ENCODE results near the gene SH2D3C. TPM values are rescaled to one million over a fixed set of nuclear protein-coding genes. Genes with fewer than 3 reads are reported as not detected.

The SH2D3C gene
- total RNA-seq, 1 donor: 79.7 TPM

DNA sequence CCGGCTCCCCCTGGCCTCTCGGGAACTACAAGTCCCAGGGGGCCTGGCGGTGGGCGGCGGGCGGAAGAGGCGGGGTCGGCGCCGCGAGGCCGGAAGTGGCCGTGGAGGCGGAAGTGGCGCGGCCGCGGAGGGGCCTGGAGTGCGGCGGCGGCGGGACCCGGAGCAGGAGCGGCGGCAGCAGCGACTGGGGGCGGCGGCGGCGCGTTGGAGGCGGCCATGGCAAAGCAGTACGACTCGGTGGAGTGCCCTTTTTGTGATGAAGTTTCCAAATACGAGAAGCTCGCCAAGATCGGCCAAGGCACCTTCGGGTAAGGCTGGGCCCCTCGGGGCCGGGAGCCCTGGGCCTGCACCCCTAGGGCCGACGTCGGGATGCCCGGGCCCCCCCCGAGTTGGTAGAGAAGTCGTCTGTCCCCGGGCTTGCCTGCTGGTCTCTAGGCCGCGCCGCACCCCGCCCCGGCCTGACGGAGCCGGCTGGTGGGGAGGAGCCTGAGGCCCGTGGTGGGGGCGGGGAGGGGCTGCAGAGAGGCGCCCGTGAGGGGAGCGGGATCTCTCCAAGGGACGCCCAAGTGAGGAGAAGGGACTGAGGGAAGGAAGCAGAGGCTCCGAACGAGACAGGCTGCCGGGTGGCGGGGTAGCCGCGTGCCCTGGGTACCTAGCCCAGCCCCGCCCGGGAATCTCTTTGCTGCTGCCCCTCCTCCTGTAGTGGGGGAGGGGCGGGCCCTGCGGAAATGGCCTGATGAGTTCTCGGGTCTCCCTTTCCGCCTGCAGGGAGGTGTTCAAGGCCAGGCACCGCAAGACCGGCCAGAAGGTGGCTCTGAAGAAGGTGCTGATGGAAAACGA is 7.7 kb upstream of the SH2D3C start, which contains the start of gene CDK9:
CDK9 (plus strand) TSS at position 102 of the 840 bp plus-strand sequence; CDS start at position 217, 115 bp downstream.
- DNase-seq (ENCODE audit: low read depth in 2 of 3, low spot score in 2 of 3): peak; percentile 80 to 92 (median 89)

DNA sequence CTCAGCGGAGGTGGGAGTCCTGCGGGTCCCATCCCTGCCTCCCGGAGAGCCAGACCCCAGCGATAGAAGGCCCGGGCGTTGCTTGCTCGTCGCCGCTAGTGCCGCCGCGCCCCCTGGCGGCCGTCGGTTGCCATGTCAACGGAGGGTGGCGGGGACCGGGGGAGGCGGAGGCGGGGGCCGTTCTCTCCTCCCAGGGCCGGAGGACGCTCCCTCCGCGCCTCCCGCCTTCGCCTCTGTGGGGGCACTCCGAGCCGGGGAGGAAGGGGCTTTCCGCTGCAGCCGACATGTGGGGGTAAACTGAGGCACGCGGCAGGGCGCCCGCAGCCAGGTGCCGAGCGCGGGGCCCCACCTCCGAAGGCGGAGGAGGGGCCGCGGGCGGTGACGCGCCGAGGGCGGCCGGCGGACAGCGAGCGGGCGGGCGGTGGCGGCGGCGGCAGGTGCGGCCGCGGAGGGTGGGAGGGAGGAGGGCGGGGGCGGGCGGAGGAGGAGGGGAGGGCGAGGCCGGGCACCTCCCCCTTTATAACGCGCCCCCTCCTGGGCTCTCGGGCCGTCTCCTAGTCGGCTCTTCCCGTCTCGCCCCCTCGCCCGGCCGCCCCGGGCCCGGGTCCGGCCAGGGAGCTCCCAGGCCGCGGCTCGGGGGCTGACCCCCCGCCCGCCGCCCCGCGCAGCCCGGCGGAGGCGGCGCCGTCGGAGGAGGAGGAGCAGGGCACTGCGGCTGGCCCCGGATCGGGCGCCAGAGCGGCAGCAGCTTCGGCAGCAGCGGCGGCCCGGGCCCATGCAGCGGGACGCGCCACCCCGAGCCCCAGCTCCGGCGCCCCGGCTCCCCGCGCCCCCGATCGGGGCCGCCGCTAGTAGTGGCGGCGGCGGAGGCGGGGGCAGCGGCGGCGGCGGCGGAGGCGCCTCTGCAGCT is 6.8 kb upstream of the SH2D3C start:
- DNase-seq (ENCODE audit: low read depth in 2 of 3, low spot score in 2 of 3): peak; percentile 90 to 92 (median 92)

DNA sequence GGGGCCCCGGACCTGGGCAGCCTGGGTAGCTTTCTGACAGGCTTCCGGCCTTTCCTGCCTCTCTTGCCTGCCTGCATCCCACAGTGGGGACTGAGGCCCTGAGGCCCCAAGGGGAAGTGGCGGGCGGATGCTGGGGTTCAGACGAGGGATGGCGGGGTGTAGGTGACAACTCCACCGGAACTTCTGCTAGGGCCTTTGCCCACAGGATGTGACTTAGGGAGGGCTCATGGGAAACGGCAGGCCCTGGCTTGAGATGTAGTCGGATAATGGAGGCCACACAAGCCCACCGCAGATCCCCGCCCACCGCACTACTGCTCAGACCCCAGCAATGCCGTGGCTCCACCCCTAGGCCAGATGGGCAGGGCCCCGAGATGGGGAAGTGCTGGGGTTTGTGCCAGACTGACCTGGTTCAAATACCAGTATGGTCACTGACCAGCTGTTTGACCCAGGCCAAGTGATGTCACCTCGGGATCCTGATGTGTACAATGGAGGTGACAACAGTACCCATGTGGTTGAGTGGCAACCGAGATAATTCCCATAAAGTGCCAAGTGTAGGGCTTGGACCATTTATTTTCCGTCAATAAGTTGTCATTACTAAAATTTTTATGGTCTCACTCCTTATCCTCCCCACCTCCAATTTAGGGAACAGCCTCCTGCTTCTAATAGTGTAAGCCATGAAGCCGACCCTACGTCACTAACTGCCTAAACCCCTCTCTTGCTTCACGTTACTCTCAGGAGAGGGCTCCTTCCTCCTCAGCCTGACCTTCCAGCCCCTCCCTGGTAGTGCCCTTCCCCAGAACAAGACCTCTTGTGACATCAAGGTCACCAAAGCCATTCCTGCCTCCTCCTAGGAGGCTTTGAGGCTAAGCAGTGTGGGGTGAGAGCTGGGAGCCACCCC is 4.9 kb upstream of the SH2D3C start:
- DNase-seq (ENCODE audit: low read depth in 2 of 3, low spot score in 2 of 3): peak in 2 of 3 donors; percentile 98 to 99

DNA sequence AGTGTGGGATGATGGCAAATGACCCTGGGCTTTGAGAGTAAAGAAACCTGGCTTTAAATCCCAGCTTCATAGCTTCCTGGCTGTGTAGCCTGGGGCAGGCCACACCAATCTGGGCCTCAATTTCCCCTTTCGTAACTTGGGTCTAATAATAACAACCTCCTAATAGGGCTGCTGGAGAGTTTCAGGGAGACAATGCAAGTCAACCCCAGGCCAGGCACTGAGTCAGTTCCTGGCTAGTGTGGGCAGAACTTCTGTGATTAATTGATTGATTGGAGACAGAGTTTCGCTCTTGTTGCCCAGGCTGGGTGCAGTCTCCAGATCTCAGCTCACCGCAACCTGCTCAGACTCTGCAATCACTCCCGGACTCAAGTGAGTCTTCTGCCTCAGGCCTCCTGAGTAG is 3.3 kb upstream of the SH2D3C start:
- DNase-seq (ENCODE audit: low read depth in 2 of 3, low spot score in 2 of 3): no peak

DNA sequence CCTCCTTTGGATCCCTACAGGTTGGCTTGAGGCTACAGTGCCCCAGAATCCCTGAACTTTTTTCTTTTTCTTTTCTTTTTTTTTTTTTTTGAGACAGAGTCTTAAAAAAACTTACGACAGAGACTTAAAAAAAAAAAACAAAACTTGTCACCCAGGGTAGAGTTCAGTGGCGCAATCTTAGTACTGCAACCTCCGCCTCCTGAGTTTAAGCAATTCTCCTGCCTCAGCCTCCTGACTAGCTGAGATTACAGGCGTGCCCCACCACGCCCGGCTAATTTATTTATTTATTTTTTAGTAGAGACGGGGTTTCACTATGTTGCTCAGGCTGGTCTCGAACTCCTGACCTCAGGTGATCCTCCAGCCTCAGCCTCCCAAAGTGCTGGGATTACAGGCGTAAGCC is 2.4 kb upstream of the SH2D3C start:
- peak in 1 of 3 donors; percentile 61 for DNase-seq (ENCODE audit: low read depth in 2 of 3, low spot score in 2 of 3)

DNA sequence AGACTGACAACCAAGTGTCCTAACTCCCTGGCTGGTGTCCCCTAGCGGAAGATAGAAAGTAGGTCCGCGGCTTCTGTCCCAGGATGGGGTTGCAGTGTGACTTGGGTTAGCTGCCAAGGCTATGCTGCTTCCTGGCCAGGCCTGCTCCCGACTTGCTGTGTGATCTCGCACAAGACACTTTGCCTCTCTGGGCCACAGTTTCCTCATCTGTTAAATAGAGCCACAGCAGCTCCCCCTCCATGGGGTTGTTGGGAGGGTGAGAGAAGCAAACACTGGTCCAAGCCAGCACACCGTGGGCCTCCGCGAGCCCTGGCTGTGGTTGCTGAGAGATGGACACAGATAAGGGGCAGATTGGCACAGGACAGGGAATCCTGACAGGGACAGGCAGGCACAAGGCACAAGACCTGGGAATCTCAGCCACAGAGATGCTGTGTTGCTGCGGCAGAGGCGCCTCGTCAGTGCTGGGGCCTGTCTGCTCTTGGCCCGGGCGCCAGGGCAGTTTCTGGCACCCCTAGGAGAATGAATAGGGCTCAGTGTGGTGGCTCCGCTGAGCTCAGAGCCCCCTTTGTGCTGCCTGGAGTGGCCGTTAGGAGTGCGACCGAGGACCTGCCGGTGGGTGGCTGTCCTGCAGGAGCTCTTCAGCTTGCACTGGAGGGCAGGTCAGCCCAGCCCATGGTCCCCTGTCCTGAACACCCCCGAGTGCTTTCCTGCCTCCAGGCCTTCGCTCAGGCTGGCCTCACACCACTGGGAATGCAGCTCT is 1.8 kb upstream of the SH2D3C start:
- no peak for DNase-seq (ENCODE audit: low read depth in 2 of 3, low spot score in 2 of 3)

DNA sequence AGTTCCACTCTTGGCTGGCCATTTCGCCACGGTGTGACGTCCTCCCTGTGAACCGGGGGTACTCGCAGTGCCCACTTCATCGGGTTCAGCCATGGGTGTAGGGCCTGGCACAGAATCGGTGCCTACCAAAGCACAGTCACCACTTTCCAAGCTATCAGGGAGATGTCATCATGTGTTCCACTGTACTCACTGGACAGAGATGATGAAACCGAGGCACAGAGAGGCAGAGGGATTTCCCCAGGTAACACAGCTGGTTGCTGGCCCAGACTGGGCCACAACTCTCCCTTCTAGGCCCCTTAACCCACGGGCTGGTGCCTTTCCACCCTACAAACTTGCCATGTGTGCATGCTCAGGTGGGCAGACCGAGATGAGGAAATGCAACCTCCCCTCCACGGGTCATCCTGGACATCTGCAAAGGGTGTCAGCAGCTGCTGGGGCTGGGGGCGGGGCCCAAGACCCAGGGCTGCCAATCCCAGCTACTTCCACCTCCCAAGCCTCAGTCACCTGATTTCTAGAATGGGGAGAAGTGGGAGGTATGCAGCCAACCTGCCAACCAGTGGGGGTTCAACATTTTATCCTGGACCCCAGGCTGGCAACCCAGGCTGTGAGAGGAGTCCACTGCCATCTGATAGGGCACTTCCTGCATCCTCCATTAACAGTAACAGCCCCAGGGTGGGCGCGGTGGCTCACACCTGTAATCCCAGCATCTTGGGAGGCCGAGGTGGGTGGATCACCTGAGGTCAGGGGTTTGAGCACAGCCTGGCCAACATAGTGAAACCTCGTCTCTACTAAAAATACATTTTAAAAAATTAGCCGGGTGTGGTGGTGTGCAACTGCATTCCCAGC is 893 bp upstream of the SH2D3C start:
- DNase-seq (ENCODE audit: low read depth in 2 of 3, low spot score in 2 of 3): peak in 2 of 3 donors; percentile 18 to 36

DNA sequence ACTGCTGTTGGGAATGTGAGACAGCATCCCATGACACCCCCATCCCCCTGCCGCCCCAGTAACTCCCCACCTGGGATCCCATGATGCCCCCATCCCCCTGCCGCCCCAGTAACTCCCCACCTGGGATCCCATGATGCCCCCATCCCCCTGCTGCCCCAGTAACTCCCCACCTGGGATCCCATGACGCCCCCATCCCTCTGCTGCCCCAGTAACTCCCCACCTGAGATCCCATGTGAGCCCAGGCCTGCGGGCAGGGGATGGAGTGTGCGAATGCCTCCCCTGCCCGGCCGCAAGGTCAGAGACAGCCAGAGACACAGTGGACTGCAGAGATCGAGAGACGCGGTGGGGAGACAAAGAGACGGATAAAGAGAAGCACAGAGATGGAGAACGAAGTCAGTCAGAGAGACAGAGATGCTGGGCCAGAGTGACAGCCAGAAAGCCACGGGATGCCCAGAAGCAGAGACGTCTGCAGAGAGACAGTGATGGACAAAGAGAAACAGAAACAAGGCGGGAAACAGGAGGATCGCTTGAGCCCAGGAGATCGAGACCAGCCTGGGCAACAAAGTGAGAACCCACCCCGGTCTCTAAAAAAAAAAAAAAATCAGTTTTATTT is 992 bp downstream of the SH2D3C start:
- no peak for DNase-seq (ENCODE audit: low read depth in 2 of 3, low spot score in 2 of 3)

DNA sequence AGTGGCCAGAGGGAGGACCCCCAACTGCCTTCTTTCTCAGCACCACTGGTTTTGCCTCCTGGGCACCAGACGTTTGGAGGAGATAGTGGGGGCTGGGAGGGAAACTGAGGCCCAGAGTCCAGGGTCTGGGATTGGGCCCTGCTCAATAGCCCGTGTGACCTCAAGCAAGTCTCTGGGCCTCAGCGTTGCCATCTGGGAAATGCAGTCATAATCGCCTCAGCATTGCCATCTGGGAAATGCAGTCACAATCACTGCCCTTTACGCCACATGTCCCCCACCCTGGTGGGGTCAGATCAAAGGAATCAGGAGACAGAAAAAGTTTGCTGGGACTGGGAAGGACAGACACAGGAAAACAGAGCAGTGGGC is 1.6 kb downstream of the SH2D3C start:
- DNase-seq (ENCODE audit: low read depth in 2 of 3, low spot score in 2 of 3): no peak

DNA sequence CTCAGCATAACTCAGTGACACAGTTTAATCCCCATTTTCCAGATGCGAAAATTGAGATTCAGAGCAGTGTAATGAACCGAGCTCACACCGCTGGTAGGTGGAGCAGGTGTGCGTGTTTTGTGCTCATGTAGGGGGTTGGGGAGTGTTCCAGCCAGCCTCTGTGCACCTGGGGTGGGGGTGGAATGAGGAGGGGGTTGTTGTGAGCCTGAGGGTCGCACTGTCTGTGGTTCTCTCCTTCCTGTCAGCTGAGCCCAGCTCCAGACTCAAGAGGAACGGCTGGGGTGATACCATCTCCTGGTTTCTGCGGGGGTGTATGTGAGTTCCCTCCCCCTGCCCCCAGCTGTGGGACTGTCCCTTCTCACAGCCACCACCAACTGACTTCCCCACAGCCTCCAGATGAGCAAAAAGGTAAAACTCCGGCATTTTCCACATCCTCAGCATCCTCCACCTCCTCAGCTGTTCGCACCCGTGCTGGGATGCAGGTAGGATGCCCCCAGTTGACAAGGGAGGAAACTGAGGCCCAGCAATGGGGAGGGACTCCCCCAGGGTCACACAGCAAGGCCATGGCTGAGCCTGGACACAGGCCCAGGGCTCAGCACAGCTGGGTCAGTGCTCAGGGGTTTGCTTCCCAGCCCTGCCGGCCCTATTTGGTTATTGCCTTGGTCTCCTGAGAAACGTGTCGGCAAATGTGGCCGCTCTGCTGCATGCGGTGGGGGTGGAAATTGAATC is 2.1 kb downstream of the SH2D3C start:
- peak in 2 of 3 donors; percentile 89 to 94 for DNase-seq (ENCODE audit: low read depth in 2 of 3, low spot score in 2 of 3)

DNA sequence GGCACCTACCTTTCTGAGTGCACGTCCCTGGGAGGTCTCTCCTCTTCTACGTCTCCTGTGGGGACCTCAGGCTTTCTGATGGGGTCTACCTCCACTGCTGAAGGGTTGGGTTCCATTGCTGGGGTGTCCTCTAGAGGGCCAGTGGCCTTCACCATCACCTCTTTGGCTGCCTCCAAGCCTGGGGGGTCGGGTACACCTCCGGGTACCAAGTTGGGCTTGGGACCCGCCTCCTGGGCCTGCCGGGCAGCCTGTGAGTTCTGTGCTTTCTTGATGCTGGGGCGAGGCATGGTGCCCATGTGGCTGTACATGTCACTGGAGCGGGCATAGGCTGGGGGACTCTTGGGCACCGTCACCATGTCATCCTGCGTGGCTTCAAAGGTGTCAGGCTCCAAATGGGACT is 4.5 kb downstream of the SH2D3C start:
- DNase-seq (ENCODE audit: low read depth in 2 of 3, low spot score in 2 of 3): no peak

DNA sequence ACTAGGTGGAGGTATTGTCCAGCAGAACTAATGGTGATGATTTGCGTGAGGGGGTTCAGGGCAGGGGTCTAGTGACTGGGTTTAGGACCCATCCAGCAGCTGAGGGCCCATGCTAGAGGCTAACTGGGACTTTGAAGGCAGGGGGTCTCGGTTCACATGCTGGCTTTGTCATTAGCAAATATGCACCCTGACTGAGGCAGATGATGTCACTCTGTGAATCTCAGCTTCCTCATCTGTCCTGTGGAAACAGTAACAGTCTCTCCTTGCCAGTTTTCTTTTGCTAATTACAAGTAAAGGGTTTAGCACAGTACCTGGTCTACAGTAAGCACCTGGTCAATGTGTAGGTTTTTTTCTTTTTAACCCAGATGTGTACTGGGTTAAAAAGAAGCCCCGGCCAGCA is 5.2 kb downstream of the SH2D3C start:
- no peak for DNase-seq (ENCODE audit: low read depth in 2 of 3, low spot score in 2 of 3)

DNA sequence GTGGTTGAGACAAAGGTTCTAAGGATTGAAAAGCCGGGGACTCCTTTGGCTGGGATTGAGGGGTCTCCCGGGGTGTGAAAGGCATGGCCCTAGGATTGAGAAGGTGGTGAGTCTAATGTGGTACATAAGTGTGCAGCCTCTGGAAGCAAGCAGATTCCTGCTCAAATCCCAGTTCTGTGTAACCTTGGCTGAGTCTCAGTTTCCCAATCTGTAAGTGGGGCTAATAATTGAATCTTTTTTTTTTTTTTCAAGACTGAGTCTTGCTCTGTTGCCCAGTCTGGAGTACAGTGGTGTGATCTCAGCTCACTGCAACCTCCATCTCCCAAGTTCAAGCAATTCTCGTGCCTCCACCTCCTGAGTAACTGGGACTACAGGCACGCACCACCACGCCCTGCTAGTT is 5.9 kb downstream of the SH2D3C start:
- DNase-seq (ENCODE audit: low read depth in 2 of 3, low spot score in 2 of 3): no peak

DNA sequence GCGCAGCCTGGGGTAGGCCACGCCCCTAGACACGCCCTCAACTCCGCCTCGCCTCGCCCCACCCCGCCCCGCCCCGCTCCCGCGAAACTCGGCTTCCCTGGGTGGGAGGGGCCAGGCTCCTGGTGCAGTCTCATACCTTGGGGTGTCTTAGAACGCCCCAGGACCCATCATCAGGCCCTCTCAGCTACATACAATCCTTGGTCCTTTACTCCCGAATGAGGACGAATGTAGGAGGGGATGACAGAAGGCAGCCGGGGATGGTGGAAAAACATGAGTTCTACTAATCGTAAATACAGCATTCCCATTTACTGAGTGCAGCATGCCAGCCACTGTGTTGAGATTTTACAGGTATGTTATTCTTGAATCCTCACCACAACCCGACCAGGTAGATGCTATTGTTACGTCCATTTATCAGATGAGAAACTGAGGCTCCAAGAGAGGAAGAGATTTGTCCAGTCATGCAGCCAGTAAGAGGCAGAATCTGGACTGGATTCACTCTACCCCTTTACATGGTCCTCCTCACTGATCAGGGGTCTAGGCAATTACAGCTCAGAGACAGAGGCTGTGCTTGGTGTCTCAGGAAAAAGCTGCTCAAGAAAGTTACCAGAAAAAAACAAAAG is 6.8 kb downstream of the SH2D3C start:
- no peak for DNase-seq (ENCODE audit: low read depth in 2 of 3, low spot score in 2 of 3)

DNA sequence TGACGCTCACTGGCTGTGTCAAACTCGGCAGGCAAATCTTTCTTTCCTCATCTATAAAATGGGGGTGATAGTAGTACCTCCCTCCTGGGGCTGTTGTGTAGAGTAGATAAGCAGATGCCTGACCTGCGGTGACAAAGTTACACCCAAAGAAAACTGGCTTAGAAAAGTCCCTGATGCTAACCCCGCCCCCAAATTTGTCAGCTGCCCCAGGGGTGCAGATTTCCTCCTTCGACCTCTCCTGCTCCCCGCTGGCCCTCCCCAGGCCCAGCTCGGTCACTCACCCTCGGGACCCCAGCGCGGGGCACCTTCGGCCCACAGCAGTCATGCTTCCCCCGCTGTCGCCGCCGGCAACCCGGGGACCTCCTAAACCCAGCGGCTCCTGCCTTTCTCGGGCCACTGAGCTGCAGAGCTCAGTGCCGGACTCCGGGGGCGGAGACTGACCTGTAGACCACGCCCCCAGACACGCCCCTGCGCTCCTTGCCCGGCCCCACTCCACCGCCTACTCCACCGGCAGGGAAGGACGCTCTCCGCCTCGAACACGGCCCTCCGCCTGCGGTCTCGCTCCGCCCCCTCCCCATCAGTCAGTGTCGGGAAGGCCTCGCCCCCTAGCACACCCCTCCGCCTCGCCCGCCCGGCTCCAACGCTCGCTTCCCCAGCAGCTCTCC is 7.4 kb downstream of the SH2D3C start:
- DNase-seq (ENCODE audit: low read depth in 2 of 3, low spot score in 2 of 3): peak; percentile 88 to 99 (median 99)

DNA sequence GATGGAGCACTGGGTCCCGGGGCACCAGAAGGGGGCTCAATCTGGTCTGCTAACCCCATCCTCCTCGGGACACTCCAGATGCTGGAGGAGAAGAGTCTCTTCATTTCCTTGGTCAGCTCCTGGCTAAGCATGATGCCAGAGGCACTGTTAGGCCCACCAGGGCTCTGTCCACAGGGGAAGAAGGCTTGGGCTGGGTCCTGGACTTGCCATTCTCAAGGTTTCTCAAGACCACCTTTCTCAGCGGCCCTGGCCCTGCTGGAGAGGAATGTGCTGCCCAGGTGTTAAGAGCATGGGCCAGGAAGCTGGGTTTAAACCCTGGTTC is 7.9 kb downstream of the SH2D3C start:
- DNase-seq (ENCODE audit: low read depth in 2 of 3, low spot score in 2 of 3): no peak

All from hematopoietic multipotent progenitor cell (in vitro differentiated cells).